ENCODE data around the gene OR10G3.
A peak's percentile ranks its signal among the peaks of the same experiment; 100 is the strongest.
"Not testable (repeated sequence)": the region's sequence is repeated elsewhere in the genome, so short reads cannot be mapped to it uniquely, and the experiment has no call there.

The OR10G3 gene, protein sequence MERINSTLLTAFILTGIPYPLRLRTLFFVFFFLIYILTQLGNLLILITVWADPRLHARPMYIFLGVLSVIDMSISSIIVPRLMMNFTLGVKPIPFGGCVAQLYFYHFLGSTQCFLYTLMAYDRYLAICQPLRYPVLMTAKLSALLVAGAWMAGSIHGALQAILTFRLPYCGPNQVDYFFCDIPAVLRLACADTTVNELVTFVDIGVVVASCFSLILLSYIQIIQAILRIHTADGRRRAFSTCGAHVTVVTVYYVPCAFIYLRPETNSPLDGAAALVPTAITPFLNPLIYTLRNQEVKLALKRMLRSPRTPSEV

DNA sequence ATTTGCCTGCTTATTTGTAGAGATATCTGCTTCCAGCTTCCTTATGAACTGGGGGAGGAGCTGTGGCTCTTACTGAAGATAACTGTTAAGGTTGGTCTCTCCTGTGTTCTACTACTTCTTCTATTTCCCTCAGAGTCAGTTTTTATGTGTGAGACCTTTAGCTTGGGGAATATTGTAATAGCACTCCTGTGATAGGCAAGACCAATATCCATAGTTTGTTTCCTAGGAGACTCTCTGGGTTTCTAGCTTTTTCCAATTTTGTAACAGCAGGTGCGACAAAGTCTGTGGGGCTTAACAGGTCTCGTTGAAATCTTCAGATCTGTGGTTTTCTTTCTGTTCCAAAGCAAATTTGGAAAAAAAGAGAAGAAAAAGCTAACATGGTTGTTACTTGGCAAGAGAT lies at the start of gene OR10G3:
OR10G3 (minus strand) TSS at position 101 of the 400 bp plus-strand sequence. CDS start 9,332 bp downstream, outside the sequence.
- no peak for DNase-seq

DNA sequence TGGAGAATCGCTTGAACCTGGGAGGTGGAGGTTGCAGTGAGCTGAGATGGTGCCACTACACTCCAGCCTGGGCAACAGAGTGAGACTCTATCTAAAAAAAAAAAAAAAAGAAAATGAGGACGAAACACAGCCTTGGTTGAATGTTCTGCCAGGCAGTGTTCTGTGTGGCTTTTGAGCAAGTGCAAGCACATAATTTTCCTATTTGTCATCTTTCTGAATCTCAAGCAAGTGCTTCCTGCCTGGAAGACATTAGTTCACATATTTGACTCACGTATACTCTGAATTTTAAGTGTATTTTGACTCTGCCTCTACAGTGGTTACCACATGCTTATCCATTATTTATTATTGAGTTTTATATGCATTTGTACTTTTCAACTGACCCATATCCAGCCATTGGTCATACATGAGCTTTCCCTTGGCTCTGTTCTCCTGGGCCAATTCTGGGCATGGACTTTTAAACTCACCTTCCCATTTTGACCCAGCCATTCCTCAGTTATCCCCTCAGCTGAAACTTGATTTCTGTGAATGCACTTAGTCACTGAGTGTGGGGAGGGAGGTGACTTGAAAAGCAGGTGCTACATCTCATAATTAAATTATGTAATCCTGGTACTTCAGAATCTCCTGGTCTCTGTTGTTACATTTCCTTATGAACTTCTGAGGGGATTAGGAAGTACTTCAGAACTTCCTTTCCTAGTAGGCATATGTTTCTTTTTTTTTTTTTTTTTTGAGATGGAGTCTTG lies 46.8 kb upstream of the OR10G3 start:
- DNase-seq: no peak

DNA sequence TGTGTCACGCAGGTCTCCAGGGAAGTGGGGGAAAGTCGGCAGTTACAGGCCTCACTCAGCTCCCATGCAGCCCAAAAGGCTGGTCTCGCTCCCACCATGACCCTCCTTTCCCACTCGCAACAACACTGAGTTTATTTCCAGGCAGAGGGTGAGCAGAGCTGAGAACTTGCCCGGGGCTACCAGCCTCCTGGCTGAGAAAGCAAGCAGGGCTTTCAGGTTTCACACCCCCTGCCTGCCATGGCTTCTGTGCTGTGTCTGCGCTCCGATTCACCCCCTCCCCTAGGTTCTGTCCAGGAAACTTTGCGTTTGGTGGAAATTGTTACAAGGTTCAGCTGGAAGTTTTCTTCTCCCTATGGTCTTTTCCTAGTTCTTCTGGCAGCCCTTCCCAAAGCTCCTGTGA lies 37.7 kb upstream of the OR10G3 start:
- no peak for DNase-seq

DNA sequence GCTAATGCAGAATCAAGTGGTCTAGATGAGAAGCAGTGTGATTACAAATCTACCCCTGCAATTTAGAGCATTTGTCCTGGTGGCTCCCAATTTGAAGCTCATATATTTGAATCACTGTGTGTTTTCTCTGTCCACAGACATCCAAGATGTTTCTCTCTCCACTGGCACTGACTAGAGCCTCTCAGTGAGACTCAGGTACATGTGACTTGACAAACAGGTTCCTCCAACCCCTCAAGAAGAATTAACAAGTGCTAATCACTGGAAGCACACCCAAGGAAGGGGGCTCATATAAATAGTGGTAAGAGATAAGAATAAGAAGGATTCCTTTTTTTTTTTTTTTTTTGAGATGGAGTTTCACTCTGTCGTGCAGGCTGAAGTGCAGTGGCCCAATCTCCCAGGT lies 34.4 kb upstream of the OR10G3 start:
- DNase-seq: no peak

DNA sequence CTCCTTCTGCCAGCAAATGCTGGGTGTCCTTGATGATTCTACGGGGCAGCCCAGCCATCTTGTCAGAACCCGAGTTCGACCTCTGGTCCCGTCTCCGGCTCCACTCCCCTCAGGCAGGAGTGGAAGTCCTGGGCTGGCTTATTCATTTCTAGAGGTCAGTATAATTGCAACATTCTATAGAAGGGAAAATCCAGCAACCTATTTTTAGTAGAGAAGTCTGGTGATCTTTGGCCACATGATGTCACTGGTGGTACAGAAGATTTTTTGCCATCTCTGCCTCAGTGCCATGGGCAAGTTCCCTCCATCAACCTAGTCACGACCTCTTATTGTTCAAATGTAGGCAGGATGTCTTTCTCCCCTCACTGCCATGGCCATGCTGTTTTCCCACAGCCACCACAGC lies 32.4 kb upstream of the OR10G3 start:
- DNase-seq: no peak

DNA sequence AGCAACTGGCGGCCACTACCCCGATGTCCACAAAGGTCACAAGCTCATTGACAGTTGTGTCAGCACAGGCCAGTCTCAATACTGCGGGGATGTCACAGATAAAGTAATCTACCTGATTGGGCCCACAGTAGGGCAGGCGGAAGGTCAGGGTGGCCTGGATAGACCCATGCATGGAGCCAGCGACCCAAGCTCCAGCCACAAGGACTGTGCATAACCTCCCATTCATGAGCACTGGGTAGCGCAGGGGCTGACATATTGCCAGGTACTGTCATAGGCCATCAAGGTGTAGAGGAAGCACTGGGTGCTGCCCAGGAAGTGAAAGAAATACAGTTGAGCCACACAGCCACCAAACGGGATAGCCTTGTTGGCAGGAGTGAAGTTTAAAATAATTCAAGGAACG lies 22.3 kb upstream of the OR10G3 start:
- DNase-seq: not testable (repeated sequence)

DNA sequence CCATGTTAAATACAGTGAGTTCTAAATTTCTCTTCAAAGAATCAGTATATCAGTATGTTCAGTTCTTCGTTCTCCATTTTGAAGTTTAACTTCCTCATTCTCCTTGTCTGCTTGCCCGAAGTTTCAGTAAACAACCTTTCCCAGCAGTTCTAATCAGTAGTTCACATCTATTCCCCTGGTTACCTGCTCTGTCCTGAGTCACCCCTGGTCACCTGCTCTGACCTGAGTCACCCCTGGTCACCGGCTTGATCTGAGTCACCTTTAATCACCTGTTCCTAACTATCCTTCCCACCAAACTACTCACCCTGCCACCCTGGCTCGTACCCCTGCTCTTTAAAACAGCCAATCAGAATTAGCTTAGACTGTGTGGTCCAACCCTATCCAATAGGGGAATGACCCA lies 9.4 kb upstream of the OR10G3 start:
- DNase-seq: no peak

DNA sequence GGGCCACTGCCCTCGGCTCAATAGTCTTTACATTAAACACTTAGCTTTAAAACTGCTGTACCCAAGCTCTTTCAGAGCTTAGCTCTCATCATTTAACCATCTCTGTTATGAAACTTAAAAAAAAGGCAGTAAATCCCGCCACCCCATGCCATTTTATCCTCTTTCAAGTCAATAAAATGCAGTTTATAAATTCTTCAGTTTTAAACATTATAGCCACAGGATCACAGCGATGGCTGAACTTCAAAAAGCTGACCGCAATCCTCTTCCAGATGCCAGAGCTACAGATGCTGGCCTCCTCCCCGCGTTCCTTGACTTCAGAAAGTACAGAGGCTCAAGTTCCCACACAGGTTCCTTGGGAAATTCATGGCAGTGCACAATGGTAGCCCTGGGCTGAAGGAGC lies 4.2 kb downstream of the OR10G3 start:
- DNase-seq: no peak

DNA sequence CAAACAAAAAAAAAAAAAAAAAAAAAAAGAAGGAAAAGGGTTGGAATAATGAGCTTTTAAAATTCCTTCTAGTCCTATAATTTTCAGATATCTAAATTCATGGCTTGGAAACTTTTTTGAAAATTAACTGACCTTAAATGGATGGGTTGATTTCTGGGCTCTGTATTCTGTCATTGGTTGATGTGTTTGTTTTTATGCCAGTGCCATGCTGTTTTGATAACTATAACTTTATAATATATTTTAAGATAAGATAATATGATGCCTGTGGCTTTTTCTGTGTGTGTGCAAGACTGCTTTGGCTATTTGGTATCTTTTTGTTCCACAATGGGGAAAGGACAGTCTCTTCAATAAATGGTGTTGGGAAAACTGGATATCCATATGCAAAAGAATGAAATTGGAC lies 7.3 kb downstream of the OR10G3 start:
- DNase-seq: no peak

DNA sequence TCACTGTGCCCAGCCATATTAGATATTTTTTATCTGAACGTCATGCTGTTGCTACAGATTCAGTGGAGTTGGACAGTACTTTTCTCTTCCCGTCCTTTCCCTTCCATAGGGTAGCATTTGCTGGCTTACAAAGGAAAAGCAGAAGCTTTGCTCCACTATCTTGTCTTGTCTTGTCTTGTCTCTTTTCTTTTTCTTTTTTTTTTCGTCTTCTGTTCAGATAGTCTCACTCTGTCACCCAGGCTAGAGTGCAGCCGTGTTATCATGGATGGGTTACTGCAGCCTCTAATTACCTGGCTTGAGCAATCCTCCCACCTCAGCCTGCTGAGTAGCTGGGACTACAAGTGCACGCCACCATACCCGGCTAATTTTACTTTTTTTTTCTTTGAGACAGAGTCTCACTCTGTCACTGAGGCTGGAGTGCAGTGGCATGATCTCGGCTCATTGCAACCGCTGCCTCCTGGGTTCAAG lies 21.1 kb downstream of the OR10G3 start:
- DNase-seq: no peak

DNA sequence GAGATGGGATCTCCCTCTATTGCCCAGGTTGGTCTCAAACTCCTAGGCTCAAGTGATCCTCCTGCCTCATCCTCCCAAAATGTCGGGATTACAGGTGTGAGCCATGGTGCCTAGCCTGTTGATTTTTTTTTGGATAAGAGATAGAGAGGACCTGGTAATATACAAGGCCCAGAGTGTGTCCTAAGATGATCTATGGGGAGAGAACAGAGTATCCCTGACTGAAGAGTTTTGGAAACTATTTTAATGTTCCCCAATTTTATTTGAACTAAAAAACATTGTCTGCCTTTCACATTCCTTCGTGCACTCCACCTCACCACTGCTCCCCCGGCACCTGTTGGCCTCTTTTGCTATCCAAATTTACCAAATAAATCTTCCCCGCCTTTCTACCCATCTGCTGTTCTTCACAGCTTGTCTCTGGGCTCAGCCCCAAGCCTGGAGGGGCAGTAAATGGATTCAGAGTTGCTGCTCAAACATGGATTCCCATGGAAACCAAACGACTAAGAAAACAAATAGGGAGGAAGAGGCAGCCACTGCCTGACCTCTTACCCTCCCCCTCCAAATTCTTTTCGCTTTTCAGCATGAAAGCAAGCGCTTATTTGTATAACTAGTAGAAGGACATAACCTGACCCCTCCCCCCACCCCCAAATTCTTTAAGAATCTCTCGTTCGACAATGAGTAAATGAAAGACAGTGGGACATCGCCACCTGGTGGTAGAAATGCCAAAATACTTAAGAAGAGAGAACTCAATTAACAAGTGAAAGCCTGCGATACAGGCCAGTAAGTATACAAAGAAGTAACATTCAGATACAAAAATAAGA lies 22.6 kb downstream of the OR10G3 start:
- peak; percentile 83 for DNase-seq

DNA sequence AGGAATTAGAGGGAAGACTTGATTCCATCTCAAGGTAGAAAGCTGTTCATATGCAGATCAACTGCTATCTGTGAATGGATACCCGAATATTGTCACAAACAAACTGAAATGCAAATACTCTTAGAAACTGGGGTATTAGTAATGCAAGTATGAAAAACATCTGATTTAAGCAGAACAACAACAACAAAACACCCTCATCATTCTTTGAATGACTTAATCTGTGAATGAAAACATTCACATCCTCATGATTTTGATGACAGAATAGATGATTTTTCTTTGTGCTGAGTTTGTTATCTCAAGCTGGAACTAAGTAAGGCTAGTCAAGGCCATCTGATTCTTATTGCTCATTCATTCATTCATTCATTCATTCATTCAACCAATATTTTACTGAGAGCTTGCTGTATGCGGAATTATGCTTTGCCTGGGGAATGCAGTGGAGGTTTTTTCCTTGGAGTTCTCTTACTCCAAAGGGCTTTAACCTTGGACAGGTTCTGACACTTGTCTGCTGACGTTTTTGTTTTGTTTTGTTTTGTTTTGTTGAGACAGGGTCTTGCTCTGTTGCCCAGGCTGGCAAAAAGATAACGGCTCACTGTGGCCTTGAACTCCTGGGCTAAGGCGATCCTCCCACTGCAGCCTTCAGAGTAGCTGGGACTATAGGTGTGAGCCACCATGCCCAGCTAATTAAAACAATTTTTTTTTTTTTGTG lies 23.3 kb downstream of the OR10G3 start:
- DNase-seq: no peak

DNA sequence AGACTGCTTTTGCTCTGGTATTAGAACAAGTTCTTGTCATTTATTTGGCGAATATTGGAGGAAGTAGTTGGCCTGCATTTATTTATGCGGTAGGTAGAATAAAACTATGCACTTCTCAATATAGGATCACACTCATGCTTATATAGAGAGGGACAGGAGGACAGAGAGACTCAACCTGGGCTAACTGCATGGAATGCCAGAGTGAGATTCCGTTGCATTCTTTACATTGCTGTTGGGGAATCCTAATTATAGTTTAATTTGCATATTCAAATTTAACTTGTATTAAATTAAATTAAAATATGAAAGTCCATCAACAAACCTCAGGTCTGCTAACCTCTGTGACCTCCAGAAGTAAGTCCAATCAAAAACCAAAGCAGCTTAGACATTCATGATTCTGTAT lies 26.6 kb downstream of the OR10G3 start:
- no peak for DNase-seq

DNA sequence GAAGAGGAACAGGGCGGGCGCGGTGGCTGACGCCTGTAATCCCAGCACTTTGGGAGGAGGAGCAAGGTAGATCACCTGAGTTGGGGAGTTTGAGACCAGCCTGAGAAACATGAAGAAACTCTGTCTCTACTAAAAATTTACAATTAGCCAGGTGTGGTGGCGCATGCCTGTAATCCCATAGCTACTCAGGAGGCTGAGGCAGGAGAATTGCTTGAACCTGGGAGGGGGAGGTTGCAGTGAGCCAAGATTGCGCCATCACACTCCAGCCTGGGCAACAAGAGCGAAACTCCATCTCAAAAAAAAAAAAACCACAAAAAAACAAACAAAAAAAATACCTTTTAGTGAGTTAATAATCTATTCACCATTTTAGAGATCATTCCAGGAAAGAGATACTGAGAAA lies 35.3 kb downstream of the OR10G3 start:
- DNase-seq: not testable (repeated sequence)

DNA sequence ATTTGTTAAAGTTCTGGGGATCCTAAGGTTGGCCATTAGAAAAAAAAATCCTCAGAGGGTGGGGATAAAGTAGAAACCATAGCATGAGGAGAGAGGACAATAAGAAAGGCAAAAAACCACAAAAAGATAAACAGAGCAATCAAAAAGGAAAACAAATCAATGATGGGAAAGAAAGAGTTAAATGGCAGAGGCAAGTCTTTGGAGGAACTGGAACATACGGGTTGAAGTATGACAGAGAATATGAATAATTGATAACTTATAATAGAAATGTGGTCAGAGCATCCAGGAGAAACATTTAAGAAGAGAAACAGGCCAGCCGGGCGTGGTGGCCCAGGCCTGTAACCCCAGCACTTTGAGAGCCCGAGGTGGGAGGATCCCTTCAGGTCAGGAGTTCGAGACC lies 35.9 kb downstream of the OR10G3 start:
- no peak for DNase-seq

DNA sequence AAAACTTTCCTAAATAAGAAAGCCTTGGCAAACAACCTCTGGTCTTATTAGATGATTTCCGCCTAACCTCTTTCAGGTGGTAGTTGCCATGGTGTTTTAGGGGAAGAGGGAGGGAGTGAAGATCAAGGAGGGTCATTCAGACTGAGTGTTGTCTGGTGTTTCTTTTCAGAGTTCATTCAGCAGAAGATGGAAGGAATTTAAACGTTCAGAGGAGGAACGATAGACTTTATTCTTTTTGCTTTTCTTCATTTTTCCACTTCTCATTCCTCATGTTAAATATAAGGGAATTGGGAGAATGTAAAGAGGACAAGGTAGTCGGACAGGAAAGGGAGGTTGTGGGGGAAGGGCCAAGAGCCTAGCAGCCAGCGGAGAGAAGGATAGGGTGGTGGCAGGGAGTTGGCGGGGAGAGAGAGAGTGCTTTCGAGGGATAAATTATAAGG lies 36.3 kb downstream of the OR10G3 start:
- no peak for DNase-seq

DNA sequence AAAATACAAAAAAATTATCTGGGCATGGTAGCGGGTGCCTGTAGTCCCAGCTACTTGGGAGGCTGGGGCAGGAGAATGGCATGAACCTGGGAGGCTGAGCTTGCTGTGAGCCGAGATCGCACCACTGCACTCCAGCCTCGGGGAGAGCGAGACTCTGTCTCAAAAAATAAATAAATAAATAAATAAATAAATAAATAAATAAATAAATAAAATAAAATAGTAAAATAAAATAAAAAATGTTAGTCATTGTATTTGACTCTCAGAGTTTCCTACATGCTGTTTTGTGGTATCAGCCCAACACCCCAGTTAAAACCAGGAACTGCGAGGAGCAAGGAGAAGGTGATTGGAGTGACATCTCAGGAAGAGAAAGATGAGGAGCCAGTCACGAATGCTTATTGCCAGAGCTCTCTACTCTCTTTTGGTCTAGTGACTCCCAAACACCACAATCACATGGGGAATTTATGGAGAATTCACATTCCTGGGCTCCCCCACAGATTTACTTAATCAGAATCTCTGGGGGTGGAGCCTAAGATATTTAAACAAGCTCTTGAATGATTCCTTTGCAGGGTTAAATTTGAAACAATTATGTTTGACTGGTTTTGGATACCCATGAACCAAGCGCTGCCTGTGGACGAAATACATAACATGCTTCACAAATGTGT lies 38.3 kb downstream of the OR10G3 start:
- no peak for DNase-seq

DNA sequence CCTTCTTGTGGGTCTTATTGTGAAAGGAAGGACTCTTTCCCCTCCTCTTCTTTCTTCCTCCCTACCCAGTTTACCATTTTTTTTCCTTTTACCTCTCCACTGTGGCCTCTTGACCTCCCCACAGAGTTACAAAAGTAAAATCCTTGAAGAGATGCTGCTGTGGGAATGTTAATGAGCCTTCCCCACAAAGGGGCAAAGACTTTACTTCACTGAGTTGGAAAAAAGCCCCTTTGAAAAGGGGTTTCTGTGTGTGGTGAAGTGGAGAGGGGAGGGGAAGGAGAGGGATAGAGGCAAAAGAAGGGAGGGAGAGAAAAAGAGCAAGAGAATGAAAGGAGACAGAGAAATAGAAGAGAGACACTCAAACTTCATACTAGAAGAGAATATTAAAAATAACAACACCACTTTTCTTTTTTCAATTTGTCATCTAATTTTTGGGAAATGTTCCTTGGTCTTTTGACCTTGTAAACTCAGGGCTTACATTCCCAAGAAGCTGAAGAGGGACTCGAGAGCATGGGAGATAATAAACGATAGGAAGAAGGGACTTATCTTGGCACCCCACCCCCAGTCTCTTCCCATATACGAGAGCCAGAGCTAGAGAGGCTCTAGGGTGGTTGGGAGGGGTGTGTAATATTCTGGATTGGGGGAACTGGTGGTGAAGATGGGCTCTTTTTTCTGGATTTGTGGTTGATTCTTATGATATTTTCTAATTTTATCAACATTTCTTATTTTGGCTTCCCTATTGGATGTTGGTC lies 40.5 kb downstream of the OR10G3 start:
- no peak for DNase-seq

DNA sequence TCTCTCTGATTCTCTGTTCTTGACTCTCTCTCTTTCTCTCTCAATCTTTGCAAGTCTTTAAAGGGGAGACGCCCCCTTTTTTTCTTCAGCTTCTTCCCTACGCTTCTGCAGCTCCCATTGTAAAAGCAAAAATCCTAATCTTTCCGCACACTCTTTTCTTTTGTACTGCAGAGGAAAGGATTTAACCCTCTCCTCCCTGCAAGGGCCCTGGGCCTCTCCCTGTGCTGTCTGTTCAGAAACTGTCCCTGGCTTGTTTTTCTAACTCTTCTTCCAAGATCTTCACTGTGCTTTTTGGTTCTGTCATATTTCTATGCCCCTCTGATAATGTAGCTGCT lies 42.8 kb downstream of the OR10G3 start:
- no peak for DNase-seq

DNA sequence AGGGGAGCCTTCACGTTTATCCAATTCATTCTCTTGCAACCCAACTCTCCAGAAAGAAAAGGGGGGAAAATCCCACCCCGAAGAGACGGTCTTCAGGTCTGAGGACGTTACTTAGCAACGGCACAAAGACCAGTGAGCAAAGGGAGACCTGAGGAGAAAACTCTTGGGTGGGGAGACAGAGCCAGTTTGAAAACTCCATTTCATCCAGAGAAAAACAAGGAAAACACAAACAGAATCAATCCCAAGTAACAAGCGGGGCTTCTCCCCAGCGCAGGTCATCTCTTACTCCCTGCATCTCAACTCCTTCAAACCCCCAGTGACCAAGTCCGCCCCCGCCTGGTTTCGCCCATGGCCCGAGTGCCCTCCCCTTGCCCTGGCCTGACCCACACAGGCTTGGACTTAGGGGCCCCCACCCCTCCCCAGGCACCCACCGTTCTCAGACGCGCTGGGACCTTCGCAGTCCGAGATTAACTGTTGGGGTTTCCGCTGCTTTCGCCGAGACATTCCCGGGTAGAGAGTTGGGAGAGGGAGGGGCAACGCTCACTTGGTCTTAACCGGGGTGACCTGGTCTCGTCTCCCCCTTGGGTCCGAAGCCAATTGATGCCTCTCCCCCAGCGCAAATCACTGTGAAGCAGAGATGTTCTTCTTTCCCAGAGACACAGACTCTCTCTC lies 43.3 kb downstream of the OR10G3 start:
- DNase-seq: no peak

Measured in NCI-H2107 (cell line).